ENCODE data around the gene NLGN2. TPM values are rescaled to one million over a fixed set of nuclear protein-coding genes. Genes with fewer than 3 reads are reported as not detected.

Gene NLGN2
- total RNA-seq, 2 donors from 2014 or later = 78.5 to 121 TPM

- DNase-seq = no peak
- Histone ChIP-seq H3K9ac (ENCODE audit: extremely low read depth, low read length, poor library complexity, severe bottlenecking) (no peak overlapping the region), H3K4me1 (ENCODE audit: control insufficient read depth, insufficient read depth, low read length) (no peaks in the 10 kb centered on the region), H3K4me3 (ENCODE audit: low read length) (no peak overlapping the region), H3K9me3 (ENCODE audit: control insufficient read depth, low read length) (no peaks in the 10 kb centered on the region), H3K27ac (ENCODE audit: low read depth, low read length) (no peak overlapping the region), H3K27me3 (ENCODE audit: control insufficient read depth, insufficient read depth, low read length, poor library complexity, severe bottlenecking) (no peaks in the 10 kb centered on the region), H3K36me3 (ENCODE audit: control insufficient read depth, insufficient read depth, low read length) (peaks cover 11% of the 10 kb centered on the region)
- no peaks in the 10 kb centered on the region for H3K9me3 Mint-ChIP-seq
- H3K27ac Mint-ChIP-seq = no peak overlapping the region
- TF ChIP-seq, protein P1, sequence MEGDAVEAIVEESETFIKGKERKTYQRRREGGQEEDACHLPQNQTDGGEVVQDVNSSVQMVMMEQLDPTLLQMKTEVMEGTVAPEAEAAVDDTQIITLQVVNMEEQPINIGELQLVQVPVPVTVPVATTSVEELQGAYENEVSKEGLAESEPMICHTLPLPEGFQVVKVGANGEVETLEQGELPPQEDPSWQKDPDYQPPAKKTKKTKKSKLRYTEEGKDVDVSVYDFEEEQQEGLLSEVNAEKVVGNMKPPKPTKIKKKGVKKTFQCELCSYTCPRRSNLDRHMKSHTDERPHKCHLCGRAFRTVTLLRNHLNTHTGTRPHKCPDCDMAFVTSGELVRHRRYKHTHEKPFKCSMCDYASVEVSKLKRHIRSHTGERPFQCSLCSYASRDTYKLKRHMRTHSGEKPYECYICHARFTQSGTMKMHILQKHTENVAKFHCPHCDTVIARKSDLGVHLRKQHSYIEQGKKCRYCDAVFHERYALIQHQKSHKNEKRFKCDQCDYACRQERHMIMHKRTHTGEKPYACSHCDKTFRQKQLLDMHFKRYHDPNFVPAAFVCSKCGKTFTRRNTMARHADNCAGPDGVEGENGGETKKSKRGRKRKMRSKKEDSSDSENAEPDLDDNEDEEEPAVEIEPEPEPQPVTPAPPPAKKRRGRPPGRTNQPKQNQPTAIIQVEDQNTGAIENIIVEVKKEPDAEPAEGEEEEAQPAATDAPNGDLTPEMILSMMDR (conservative IDR thresholded peaks at IDR 0.05) = no peak
- peaks cover 19% of the 10 kb centered on the region for H3K36me3 Mint-ChIP-seq (ENCODE audit: low read depth)
- H3K4me3 Mint-ChIP-seq = no peak overlapping the region
- no peaks in the 10 kb centered on the region for H3K27me3 Mint-ChIP-seq (ENCODE audit: insufficient read depth)
- peaks cover 3% of the 10 kb centered on the region for H3K4me1 Mint-ChIP-seq
- 91 to 100% methylated on average over 5 to 9 of the region's 9 CpGs for WGBS, 2 experiments (ENCODE audit: insufficient coverage in 1 of 2, insufficient read length in 1 of 2)
Observed at GRCh38 chr17:7464081-7464480, 56.4 kb downstream of the NLGN2 start.

GRCh38 chr17:7465597-7466275, 58.1 kb downstream of the NLGN2 start:
- WGBS, 2 experiments (ENCODE audit: insufficient coverage in 1 of 2, insufficient read length in 1 of 2) = 96 to 97% methylated on average over 24 to 33 of the region's 33 CpGs
- no peak for DNase-seq

GRCh38 chr17:7466318-7466638, 58.6 kb downstream of the NLGN2 start:
- Histone ChIP-seq H3K4me3 (ENCODE audit: low read length) (no peak overlapping the region), H3K9ac (ENCODE audit: extremely low read depth, low read length, poor library complexity, severe bottlenecking) (no peak overlapping the region), H3K9me3 (ENCODE audit: control insufficient read depth, low read length) (no peaks in the 10 kb centered on the region), H3K4me1 (ENCODE audit: control insufficient read depth, insufficient read depth, low read length) (no peaks in the 10 kb centered on the region), H3K27me3 (ENCODE audit: control insufficient read depth, insufficient read depth, low read length, poor library complexity, severe bottlenecking) (no peaks in the 10 kb centered on the region), H3K36me3 (ENCODE audit: control insufficient read depth, insufficient read depth, low read length) (peaks cover 11% of the 10 kb centered on the region), H3K27ac (ENCODE audit: low read depth, low read length) (no peak overlapping the region)
- H3K9me3 Mint-ChIP-seq = no peaks in the 10 kb centered on the region
- WGBS, 2 experiments (ENCODE audit: insufficient coverage in 1 of 2, insufficient read length in 1 of 2) = 95 to 100% methylated on average over 3 to 9 of the region's 9 CpGs
- TF ChIP-seq, protein P1 (conservative IDR thresholded peaks at IDR 0.05) = no peak
- H3K27ac Mint-ChIP-seq = no peak overlapping the region
- no peaks in the 10 kb centered on the region for H3K27me3 Mint-ChIP-seq (ENCODE audit: insufficient read depth)
- H3K4me3 Mint-ChIP-seq = no peak overlapping the region
- H3K4me1 Mint-ChIP-seq = peaks cover 2% of the 10 kb centered on the region
- H3K36me3 Mint-ChIP-seq (ENCODE audit: low read depth) = peaks cover 19% of the 10 kb centered on the region
- DNase-seq = no peak

More at GRCh38 chr17:7465597-7466275, 58.1 kb downstream of the NLGN2 start:
- no peaks in the 10 kb centered on the region for H3K27me3 Mint-ChIP-seq (ENCODE audit: insufficient read depth)
- H3K27ac ChIP-seq (ENCODE audit: low read depth, low read length) = no peak overlapping the region
- no peak overlapping the region for H3K4me3 ChIP-seq (ENCODE audit: low read length)
- H3K27ac Mint-ChIP-seq = no peak overlapping the region
- H3K4me1 Mint-ChIP-seq = peaks cover 3% of the 10 kb centered on the region
- no peaks in the 10 kb centered on the region for H3K9me3 Mint-ChIP-seq
- no peaks in the 10 kb centered on the region for H3K9me3 ChIP-seq (ENCODE audit: control insufficient read depth, low read length)
- peaks cover 19% of the 10 kb centered on the region for H3K36me3 Mint-ChIP-seq (ENCODE audit: low read depth)
- no peaks in the 10 kb centered on the region for H3K27me3 ChIP-seq (ENCODE audit: control insufficient read depth, insufficient read depth, low read length, poor library complexity, severe bottlenecking)
- TF ChIP-seq, protein P1 (conservative IDR thresholded peaks at IDR 0.05) = no peak
- no peak overlapping the region for H3K4me3 Mint-ChIP-seq
- H3K4me1 ChIP-seq (ENCODE audit: control insufficient read depth, insufficient read depth, low read length) = no peaks in the 10 kb centered on the region
- peaks cover 11% of the 10 kb centered on the region for H3K36me3 ChIP-seq (ENCODE audit: control insufficient read depth, insufficient read depth, low read length)
- no peak overlapping the region for H3K9ac ChIP-seq (ENCODE audit: extremely low read depth, low read length, poor library complexity, severe bottlenecking)
